ENCODE results near the gene MRPL38. TPM values are rescaled to one million over a fixed set of nuclear protein-coding genes. Genes with fewer than 3 reads are reported as not detected.

Gene MRPL38
- total RNA-seq, 1 experiment from 2014 or later, result 108 TPM

GRCh38 chr17:75945211-75945610 is 40.5 kb upstream of the MRPL38 start:
- no peak overlapping the region for H3T11ph ChIP-seq (ENCODE audit: low read length)
- H2BK120ac ChIP-seq (ENCODE audit: low read depth, low read length, poor library complexity, severe bottlenecking), result no peak overlapping the region
- TF ChIP-seq, protein P1, sequence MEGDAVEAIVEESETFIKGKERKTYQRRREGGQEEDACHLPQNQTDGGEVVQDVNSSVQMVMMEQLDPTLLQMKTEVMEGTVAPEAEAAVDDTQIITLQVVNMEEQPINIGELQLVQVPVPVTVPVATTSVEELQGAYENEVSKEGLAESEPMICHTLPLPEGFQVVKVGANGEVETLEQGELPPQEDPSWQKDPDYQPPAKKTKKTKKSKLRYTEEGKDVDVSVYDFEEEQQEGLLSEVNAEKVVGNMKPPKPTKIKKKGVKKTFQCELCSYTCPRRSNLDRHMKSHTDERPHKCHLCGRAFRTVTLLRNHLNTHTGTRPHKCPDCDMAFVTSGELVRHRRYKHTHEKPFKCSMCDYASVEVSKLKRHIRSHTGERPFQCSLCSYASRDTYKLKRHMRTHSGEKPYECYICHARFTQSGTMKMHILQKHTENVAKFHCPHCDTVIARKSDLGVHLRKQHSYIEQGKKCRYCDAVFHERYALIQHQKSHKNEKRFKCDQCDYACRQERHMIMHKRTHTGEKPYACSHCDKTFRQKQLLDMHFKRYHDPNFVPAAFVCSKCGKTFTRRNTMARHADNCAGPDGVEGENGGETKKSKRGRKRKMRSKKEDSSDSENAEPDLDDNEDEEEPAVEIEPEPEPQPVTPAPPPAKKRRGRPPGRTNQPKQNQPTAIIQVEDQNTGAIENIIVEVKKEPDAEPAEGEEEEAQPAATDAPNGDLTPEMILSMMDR (conservative IDR thresholded peaks at IDR 0.05), result no peak
- Mint-ChIP-seq H3K27ac (no peak overlapping the region), H3K27me3 (ENCODE audit: low read depth) (no peaks in the 10 kb centered on the region), H3K36me3 (ENCODE audit: insufficient read depth in 1 of 3, low read depth in 3 of 3) (peaks cover 12 to 41% (median 29%) of the 10 kb centered on the region in 3 experiments; a peak in 6 of 7 replicates), H3K9me3 (no peaks in the 10 kb centered on the region; a peak in 1 of 5 replicates), H3K4me1 (peaks cover 12 to 15% of the 10 kb centered on the region in 2 experiments), H3K4me3 (no peak overlapping the region)
- no peak overlapping the region for H3K23ac ChIP-seq (ENCODE audit: insufficient read length, low read depth, low read length)
- H3K27me3 ChIP-seq (ENCODE audit: insufficient read depth, low read length), result no peaks in the 10 kb centered on the region
- no peak overlapping the region for H2AK5ac ChIP-seq (ENCODE audit: insufficient read length, low read length)
- no peak overlapping the region for H3K56ac ChIP-seq (ENCODE audit: insufficient read length, low read depth, low read length)
- H4K5ac ChIP-seq (ENCODE audit: insufficient read length, low read depth, low read length), result no peak overlapping the region
- H3K4me2 ChIP-seq (ENCODE audit: insufficient read depth, insufficient read length, low read length), result no peak overlapping the region
- no peak for DNase-seq
- H3K79me2 ChIP-seq (ENCODE audit: insufficient read depth, low read length), result no peaks in the 10 kb centered on the region
- H3K9ac ChIP-seq (ENCODE audit: extremely low read depth, insufficient read length, low read length), result no peak overlapping the region
- no peak overlapping the region for H3K27ac ChIP-seq (ENCODE audit: insufficient read length, low read depth, low read length)
- no peak overlapping the region for H2AFZ ChIP-seq (ENCODE audit: low read length)
- H3K18ac ChIP-seq (ENCODE audit: insufficient read length, low read depth, low read length), result no peak overlapping the region
- H3K4ac ChIP-seq (ENCODE audit: low read depth, low read length), result no peak overlapping the region
- no peak overlapping the region for H2BK5ac ChIP-seq (ENCODE audit: insufficient read length, low read length)
- H4K20me1 ChIP-seq (ENCODE audit: control insufficient read depth, insufficient read depth, insufficient read length), result no peaks in the 10 kb centered on the region
- WGBS (ENCODE audit: extremely low coverage, insufficient read length, low lambda C conversion rate), result no CpG with 5 or more reads among the region's 2 CpGs
- no peak overlapping the region for H4K91ac ChIP-seq (ENCODE audit: insufficient read length, low read depth, low read length)
- no peak overlapping the region for H4K8ac ChIP-seq (replicated peaks; ENCODE audit: insufficient read length, low read depth, low read length)
- no peaks in the 10 kb centered on the region for H3K23me2 ChIP-seq (ENCODE audit: insufficient read length, low read depth, low read length, poor library complexity, severe bottlenecking)
- no peak overlapping the region for H2BK12ac ChIP-seq (ENCODE audit: insufficient read length, low read depth, low read length)
- H3K79me1 ChIP-seq (ENCODE audit: insufficient read depth, low read depth, low read length, poor library complexity, severe bottlenecking), result no peaks in the 10 kb centered on the region
- H2BK20ac ChIP-seq (ENCODE audit: low read depth, low read length, poor library complexity, severe bottlenecking), result no peak overlapping the region
- no peak overlapping the region for H2BK15ac ChIP-seq (ENCODE audit: low read depth, low read length)
- no peak overlapping the region for H3K14ac ChIP-seq (ENCODE audit: insufficient read depth, low read length)
- no peaks in the 10 kb centered on the region for H3K9me3 ChIP-seq (ENCODE audit: control insufficient read depth, low read depth, low read length)
- no peaks in the 10 kb centered on the region for H3K4me1 ChIP-seq (ENCODE audit: insufficient read depth, low read length)
